Neural cell (in vitro differentiated cells): ENCODE measurements around the gene GZMH. TPM values are rescaled to one million over a fixed set of nuclear protein-coding genes. Genes with fewer than 3 reads are reported as not detected.
"Not testable (repeated sequence)": the region's sequence is repeated elsewhere in the genome, so short reads cannot be mapped to it uniquely, and the experiment has no call there.

Experiments used
- H2AFZ ChIP-seq: fragments of 200-600, 300-800 bp; sonication (generic), shearing (Covaris generic); 2 replicates; pipeline ENCODE4 v1.6.0; 2014; ENCODE audit warnings: low read depth, mild to moderate bottlenecking, antibody characterized with exemption, low read length, moderate library complexity
- H3F3A ChIP-seq: fragments of 200-600 bp; shearing (Covaris generic); 2 replicates; pipeline ENCODE4 v1.6.1; 2016; ENCODE audit warnings: mild to moderate bottlenecking, moderate library complexity, mixed read lengths, antibody characterized with exemption, low read length; ENCODE audit not compliant: insufficient read depth, poor library complexity, severe bottlenecking
- H3K27ac ChIP-seq: fragments of 200-600, 300-800 bp; sonication (generic), shearing (Covaris generic); 2 replicates; pipeline ENCODE4 v1.5.1; 2014; ENCODE audit warnings: mild to moderate bottlenecking, low read length, moderate library complexity
- H3K27me3 ChIP-seq: fragments of 300-800, 200-600 bp; sonication (generic), shearing (Covaris generic); 2 replicates; pipeline ENCODE4 v1.6.0; 2014; ENCODE audit warnings: mild to moderate bottlenecking, low read depth, low read length, moderate library complexity; ENCODE audit not compliant: insufficient read depth
- H3K36me3 ChIP-seq: fragments of 300-800, 200-600 bp; sonication (generic), shearing (Covaris generic); 2 replicates; pipeline ENCODE4 v1.5.1; 2014; ENCODE audit warnings: mild to moderate bottlenecking, antibody characterized with exemption, low read length, moderate library complexity; ENCODE audit not compliant: insufficient read depth
- H3K4me2 ChIP-seq: fragments of 300-800, 200-600 bp; sonication (generic), shearing (Covaris generic); 2 replicates; pipeline ENCODE4 v1.6.0; 2014; ENCODE audit warnings: mild to moderate bottlenecking, low read length
- H3K4me3 ChIP-seq: fragments of 300-800, 200-600 bp; sonication (generic), shearing (Covaris generic); 2 replicates; pipeline ENCODE4 v1.5.1; 2014; ENCODE audit warnings: mild to moderate bottlenecking, low read length, moderate library complexity
- H3K79me2 ChIP-seq: fragments of 200-600 bp; shearing (Covaris generic); replicated peaks from 2 replicates; pipeline ENCODE4 v1.6.0; 2014; ENCODE audit warnings: mild to moderate bottlenecking, low read length, moderate library complexity; ENCODE audit not compliant: insufficient read depth
- H3K9ac ChIP-seq: fragments of 300-800, 200-600 bp; sonication (generic), shearing (Covaris generic); 2 replicates; pipeline ENCODE4 v1.6.1; 2016; ENCODE audit warnings: mild to moderate bottlenecking, low read length, mixed read lengths
- H3K9me2 ChIP-seq: fragments of 200-600 bp; shearing (Covaris generic); 2 replicates; pipeline ENCODE4 v1.6.1; 2016; ENCODE audit warnings: mild to moderate bottlenecking, low read length, mixed read lengths; ENCODE audit not compliant: insufficient read depth
- H3K9me3 ChIP-seq: fragments of 200-600, 300-800 bp; sonication (generic), shearing (Covaris generic); 2 replicates; pipeline ENCODE4 v1.6.1; 2016; ENCODE audit warnings: mild to moderate bottlenecking, mixed run types, low read length, moderate library complexity, mixed read lengths
- H4K20me1 ChIP-seq: fragments of 200-600 bp; shearing (Covaris generic); 2 replicates; pipeline ENCODE4 v1.6.1; 2016; ENCODE audit warnings: mild to moderate bottlenecking, mixed run types; ENCODE audit not compliant: insufficient read depth
- EP300 ChIP-seq: fragments of 450-650 bp; conservative IDR thresholded peaks from 2 replicates; pipeline ENCODE4 v1.6.1; 2014; ENCODE audit warnings: antibody characterized with exemption, mild to moderate bottlenecking, moderate library complexity; ENCODE audit not compliant: poor library complexity, severe bottlenecking
- EZH2 ChIP-seq: fragments of 200-600, 300-800 bp; shearing (Covaris generic), sonication (generic); IDR thresholded peaks from 2 replicates; pipeline ENCODE4 v1.6.1; 2014; ENCODE audit warnings: antibody characterized with exemption, low read length, borderline replicate concordance, mild to moderate bottlenecking; ENCODE audit not compliant: insufficient read depth, poor library complexity, severe bottlenecking
- MXI1 ChIP-seq: fragments of 450-650 bp; conservative IDR thresholded peaks from 2 replicates; pipeline ENCODE4 v1.6.1; 2014; ENCODE audit warnings: antibody characterized with exemption, mild to moderate bottlenecking; ENCODE audit not compliant: poor library complexity, severe bottlenecking
- POLR2AphosphoS5 ChIP-seq: IDR thresholded peaks from 2 replicates; pipeline ENCODE4 v1.6.1; 2012
- RAD21 ChIP-seq: fragments of 450-650 bp; conservative IDR thresholded peaks from 2 replicates; pipeline ENCODE4 v1.6.1; 2014; ENCODE audit warnings: antibody characterized with exemption, mild to moderate bottlenecking, moderate library complexity
- SMC3 ChIP-seq: fragments of 450-650 bp; conservative IDR thresholded peaks from 2 replicates; pipeline ENCODE4 v1.6.1; 2014; ENCODE audit warnings: antibody characterized with exemption, mild to moderate bottlenecking, moderate library complexity; ENCODE audit not compliant: poor library complexity
- TAF1 ChIP-seq: IDR thresholded peaks from 2 replicates; pipeline ENCODE4 v1.6.1; 2012; ENCODE audit warnings: low read depth
- polyA plus RNA-seq: library from polyadenylated mRNA; depleted of rRNA; stranded (reverse); fragments of >200 nt; gene quantifications from 2 replicates; pipeline ENCODE4 v1.2.3, GENCODE V29; 2014
- TF ChIP-seq, protein P1 (sequence below): IDR thresholded peaks from 2 replicates; pipeline ENCODE4 v1.6.1; 2012; ENCODE audit warnings: borderline replicate concordance
- TF ChIP-seq, protein P2 (sequence below): fragments of 450-650 bp; IDR thresholded peaks from 2 replicates; pipeline ENCODE4 v1.5.1; 2014; ENCODE audit warnings: antibody characterized with exemption, mild to moderate bottlenecking, moderate library complexity; ENCODE audit not compliant: poor library complexity, severe bottlenecking

GZMH gene
- polyA plus RNA-seq, 1 donor from 2014 or later: not detected

DNA sequence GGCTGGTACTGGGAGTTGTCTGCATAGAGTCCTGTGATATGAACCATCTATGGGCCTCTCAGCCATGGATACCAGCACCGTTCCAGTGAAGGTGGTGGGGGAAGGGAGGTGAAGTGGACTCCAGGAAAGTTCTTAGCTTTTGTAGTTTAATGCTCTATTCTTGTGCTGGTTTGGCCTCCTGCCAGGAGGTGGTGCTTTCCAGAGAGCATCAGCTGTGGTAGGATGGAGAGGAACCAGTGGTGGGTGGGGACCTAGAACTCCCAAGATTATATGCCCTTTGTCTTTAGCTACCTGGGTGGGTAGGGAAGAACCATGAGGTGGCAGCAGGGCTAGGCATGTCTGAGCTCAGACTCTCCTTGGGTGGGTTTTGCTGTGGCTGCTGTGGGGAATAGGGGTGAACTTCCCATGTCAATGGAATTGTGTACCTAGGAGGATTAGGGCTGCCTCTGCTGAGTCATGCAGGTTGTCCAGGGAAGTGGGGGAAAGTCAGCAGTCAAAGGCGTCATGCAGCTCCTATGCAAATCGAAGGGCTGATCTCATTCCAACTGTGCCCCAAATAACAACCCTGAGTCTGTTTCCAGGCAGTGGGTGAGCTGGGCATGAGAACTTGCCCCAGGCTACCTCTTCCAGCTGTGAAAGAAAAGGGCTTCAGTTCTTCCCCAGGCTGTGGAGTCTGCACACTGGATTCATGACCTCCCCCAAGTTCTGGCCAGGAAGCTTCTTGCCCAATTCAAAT is 14.2 kb downstream of the GZMH start:
- Histone ChIP-seq H3K27ac (no peak overlapping the region), H2AFZ (no peak overlapping the region), H3K9me2 (no peaks in the 10 kb centered on the region), H3K27me3 (no peaks in the 10 kb centered on the region), H3K9me3 (no peaks in the 10 kb centered on the region), H3K79me2 (no peaks in the 10 kb centered on the region), H4K20me1 (no peaks in the 10 kb centered on the region), H3F3A (no peaks in the 10 kb centered on the region), H3K36me3 (no peaks in the 10 kb centered on the region), H3K4me3 (no peak overlapping the region), H3K4me2 (no peak overlapping the region), H3K9ac (no peak overlapping the region)
- TF ChIP-seq POLR2AphosphoS5 (no peak), EZH2 (no peak), EP300 (no peak), SMC3 (no peak), TAF1 (no peak), RAD21 (no peak), MXI1 (no peak)
- TF ChIP-seq, protein P1, sequence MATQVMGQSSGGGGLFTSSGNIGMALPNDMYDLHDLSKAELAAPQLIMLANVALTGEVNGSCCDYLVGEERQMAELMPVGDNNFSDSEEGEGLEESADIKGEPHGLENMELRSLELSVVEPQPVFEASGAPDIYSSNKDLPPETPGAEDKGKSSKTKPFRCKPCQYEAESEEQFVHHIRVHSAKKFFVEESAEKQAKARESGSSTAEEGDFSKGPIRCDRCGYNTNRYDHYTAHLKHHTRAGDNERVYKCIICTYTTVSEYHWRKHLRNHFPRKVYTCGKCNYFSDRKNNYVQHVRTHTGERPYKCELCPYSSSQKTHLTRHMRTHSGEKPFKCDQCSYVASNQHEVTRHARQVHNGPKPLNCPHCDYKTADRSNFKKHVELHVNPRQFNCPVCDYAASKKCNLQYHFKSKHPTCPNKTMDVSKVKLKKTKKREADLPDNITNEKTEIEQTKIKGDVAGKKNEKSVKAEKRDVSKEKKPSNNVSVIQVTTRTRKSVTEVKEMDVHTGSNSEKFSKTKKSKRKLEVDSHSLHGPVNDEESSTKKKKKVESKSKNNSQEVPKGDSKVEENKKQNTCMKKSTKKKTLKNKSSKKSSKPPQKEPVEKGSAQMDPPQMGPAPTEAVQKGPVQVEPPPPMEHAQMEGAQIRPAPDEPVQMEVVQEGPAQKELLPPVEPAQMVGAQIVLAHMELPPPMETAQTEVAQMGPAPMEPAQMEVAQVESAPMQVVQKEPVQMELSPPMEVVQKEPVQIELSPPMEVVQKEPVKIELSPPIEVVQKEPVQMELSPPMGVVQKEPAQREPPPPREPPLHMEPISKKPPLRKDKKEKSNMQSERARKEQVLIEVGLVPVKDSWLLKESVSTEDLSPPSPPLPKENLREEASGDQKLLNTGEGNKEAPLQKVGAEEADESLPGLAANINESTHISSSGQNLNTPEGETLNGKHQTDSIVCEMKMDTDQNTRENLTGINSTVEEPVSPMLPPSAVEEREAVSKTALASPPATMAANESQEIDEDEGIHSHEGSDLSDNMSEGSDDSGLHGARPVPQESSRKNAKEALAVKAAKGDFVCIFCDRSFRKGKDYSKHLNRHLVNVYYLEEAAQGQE: no peak
- TF ChIP-seq, protein P2, sequence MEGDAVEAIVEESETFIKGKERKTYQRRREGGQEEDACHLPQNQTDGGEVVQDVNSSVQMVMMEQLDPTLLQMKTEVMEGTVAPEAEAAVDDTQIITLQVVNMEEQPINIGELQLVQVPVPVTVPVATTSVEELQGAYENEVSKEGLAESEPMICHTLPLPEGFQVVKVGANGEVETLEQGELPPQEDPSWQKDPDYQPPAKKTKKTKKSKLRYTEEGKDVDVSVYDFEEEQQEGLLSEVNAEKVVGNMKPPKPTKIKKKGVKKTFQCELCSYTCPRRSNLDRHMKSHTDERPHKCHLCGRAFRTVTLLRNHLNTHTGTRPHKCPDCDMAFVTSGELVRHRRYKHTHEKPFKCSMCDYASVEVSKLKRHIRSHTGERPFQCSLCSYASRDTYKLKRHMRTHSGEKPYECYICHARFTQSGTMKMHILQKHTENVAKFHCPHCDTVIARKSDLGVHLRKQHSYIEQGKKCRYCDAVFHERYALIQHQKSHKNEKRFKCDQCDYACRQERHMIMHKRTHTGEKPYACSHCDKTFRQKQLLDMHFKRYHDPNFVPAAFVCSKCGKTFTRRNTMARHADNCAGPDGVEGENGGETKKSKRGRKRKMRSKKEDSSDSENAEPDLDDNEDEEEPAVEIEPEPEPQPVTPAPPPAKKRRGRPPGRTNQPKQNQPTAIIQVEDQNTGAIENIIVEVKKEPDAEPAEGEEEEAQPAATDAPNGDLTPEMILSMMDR: no peak

DNA sequence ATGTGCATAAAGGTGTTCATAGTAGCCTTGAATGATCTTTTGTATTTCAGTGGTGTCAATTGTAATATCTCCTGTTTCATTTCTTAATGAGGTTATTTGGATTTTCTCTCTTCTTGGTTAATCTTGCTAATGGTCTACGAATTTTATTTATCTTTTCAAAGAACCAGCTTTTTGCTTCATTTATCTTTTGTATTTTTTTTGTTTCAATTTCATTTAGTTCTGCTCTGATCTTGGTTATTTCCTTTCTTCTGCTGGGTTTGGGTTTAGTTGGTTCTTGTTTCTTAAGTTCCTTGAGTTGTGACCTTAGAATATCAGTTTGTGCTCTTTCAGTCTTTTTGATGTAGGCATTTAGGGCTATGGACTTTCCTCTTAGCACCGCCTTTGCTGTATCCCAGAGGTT is 18.5 kb downstream of the GZMH start:
- not testable (repeated sequence) for H2AFZ ChIP-seq, H3K79me2 ChIP-seq, H3K27ac ChIP-seq, H3K9ac ChIP-seq, H3F3A ChIP-seq, H3K36me3 ChIP-seq, H3K9me2 ChIP-seq, H3K9me3 ChIP-seq, H3K4me3 ChIP-seq, H3K4me2 ChIP-seq, H3K27me3 ChIP-seq, H4K20me1 ChIP-seq

DNA sequence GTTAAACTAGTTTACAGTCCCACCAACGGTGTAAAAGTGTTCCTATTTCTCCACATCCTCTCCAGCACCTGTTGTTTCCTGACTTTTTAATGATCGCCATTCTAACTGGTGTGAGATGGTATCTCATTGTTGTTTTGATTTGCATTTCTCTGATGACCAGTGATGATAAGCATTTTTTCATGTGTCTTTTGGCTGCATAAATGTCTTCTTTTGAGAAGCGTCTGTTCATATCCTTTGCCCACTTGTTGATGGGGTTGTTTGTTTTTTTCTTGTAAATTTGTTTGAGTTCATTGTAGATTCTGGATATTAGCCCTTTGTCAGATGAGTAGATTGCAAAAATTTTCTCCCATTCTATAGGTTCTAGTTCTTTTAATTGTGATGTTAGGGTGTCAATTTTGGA is 25.1 kb downstream of the GZMH start:
- not testable (repeated sequence) for H3K4me3 ChIP-seq, H2AFZ ChIP-seq, H3K36me3 ChIP-seq, H3K9me2 ChIP-seq, H3K27ac ChIP-seq, H3K27me3 ChIP-seq, H3K9ac ChIP-seq, H3K79me2 ChIP-seq, H3F3A ChIP-seq, H3K4me2 ChIP-seq, H3K9me3 ChIP-seq, H4K20me1 ChIP-seq
